Measurements from ENCODE around the gene PDE10A.

PDE10A gene

GRCh38 chr6:165571068-165571682 lies 91.9 kb downstream of the PDE10A start:
- TF ChIP-seq FOXP2 (optimal IDR thresholded peaks at IDR 0.05; ENCODE audit: borderline replicate concordance, extremely low read depth, extremely low read length, insufficient read depth) (no peak), REST (IDR thresholded peaks at IDR 0.05; ENCODE audit: insufficient read depth in 1 of 2, low read depth in 2 of 2, low read length in 2 of 2) (no peak), SIN3A (IDR thresholded peaks at IDR 0.05; ENCODE audit: borderline replicate concordance, insufficient read depth, low read length) (no peak), POLR2AphosphoS5 (IDR thresholded peaks at IDR 0.05; ENCODE audit: low read depth, low read length) (no peak), TAF1 (IDR thresholded peaks at IDR 0.05; ENCODE audit: borderline replicate concordance, insufficient read depth, low read length) (no peak)

- TF ChIP-seq SIN3A (IDR thresholded peaks at IDR 0.05; ENCODE audit: borderline replicate concordance, insufficient read depth, low read length) (no peak), REST (IDR thresholded peaks at IDR 0.05; ENCODE audit: insufficient read depth in 1 of 2, low read depth in 2 of 2, low read length in 2 of 2) (no peak), POLR2AphosphoS5 (IDR thresholded peaks at IDR 0.05; ENCODE audit: low read depth, low read length) (no peak)
Observed at GRCh38 chr6:165568326-165568725, 94.7 kb downstream of the PDE10A start.

- no peak for TF ChIP-seq REST (IDR thresholded peaks at IDR 0.05; ENCODE audit: insufficient read depth in 1 of 2, low read depth in 2 of 2, low read length in 2 of 2)
- no peak for TF ChIP-seq FOXP2 (optimal IDR thresholded peaks at IDR 0.05; ENCODE audit: borderline replicate concordance, extremely low read depth, extremely low read length, insufficient read depth)
- TF ChIP-seq POLR2AphosphoS5 (IDR thresholded peaks at IDR 0.05; ENCODE audit: low read depth, low read length) = no peak
- TF ChIP-seq TAF1 (IDR thresholded peaks at IDR 0.05; ENCODE audit: borderline replicate concordance, insufficient read depth, low read length) = no peak
- no peak for TF ChIP-seq SIN3A (IDR thresholded peaks at IDR 0.05; ENCODE audit: borderline replicate concordance, insufficient read depth, low read length)
Observed at GRCh38 chr6:165566088-165566828, 96.8 kb downstream of the PDE10A start.

- TF ChIP-seq TAF1 (IDR thresholded peaks at IDR 0.05; ENCODE audit: borderline replicate concordance, insufficient read depth, low read length) = no peak
- no peak for TF ChIP-seq POLR2AphosphoS5 (IDR thresholded peaks at IDR 0.05; ENCODE audit: low read depth, low read length)
- TF ChIP-seq SIN3A (IDR thresholded peaks at IDR 0.05; ENCODE audit: borderline replicate concordance, insufficient read depth, low read length) = no peak
- TF ChIP-seq REST (IDR thresholded peaks at IDR 0.05; ENCODE audit: insufficient read depth in 1 of 2, low read depth in 2 of 2, low read length in 2 of 2) = no peak
- TF ChIP-seq FOXP2 (optimal IDR thresholded peaks at IDR 0.05; ENCODE audit: borderline replicate concordance, extremely low read depth, extremely low read length, insufficient read depth) = no peak
Observed at GRCh38 chr6:165562421-165563090, 100.5 kb downstream of the PDE10A start.

All from PFSK-1 (cell line).